GM18858 (cell line): ENCODE measurements around the gene WWTR1.

Experiments used
- ATAC-seq: cut with Tn5 transposase; IDR thresholded peaks from one replicate; pipeline ENCODE4 v1.9.1; 2021; ENCODE audit not compliant: unreplicated experiment

Gene WWTR1

GRCh38 chr3:149657926-149658743, at the start of gene WWTR1:
Gene WWTR1 (minus strand): TSS chr3:149658025. CDS start chr3:149657306, 719 bp downstream.
- peak; percentile 76 for ATAC-seq

GRCh38 chr3:149706905-149707304, 49.1 kb upstream of the WWTR1 start:
- ATAC-seq = no peak

DNA sequence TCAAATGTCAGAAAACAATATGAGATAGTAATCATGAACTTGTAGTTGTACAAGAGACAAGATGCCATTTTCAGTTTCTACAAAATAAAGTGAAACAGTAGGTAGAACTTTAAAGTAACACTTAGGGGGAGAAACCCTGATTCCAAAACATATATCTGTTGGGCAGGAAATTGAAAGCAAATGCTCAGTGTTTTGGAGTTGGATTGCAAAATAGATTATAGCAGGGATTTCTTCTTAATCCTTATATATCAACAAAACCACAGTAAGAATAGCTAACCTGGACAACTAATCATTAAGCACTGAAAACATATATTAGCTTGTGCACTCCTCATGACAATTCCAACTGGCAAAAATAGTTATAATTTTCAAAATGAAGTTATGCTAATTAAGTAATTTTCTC, 47.6 kb upstream of the WWTR1 start:
- no peak for ATAC-seq

DNA sequence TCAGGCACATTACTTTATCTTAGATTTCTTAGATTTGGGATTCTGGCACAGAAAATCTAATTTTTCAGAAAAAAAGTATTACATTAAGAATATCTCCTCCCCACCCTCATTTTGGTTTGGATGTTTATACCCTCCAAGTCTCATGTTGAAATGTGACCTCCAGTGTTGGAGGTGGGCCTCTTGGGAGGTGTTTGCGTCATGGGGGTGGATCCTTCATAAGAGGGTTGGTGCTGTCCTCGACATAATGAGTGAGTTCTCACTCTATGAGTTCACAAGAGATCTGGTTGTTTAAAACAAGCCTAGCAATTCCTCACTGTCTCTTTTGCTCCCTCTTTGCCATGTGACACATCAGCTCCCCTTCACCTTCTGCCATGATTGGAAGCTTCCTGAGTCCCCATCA, 45.6 kb upstream of the WWTR1 start:
- no peak for ATAC-seq

- ATAC-seq = peak; percentile 38
These were observed 45.0 kb upstream of the WWTR1 start for GRCh38 chr3:149702691-149703441.

- peak; percentile 49 for ATAC-seq
These were observed 44.1 kb upstream of the WWTR1 start for GRCh38 chr3:149701977-149702350.

DNA sequence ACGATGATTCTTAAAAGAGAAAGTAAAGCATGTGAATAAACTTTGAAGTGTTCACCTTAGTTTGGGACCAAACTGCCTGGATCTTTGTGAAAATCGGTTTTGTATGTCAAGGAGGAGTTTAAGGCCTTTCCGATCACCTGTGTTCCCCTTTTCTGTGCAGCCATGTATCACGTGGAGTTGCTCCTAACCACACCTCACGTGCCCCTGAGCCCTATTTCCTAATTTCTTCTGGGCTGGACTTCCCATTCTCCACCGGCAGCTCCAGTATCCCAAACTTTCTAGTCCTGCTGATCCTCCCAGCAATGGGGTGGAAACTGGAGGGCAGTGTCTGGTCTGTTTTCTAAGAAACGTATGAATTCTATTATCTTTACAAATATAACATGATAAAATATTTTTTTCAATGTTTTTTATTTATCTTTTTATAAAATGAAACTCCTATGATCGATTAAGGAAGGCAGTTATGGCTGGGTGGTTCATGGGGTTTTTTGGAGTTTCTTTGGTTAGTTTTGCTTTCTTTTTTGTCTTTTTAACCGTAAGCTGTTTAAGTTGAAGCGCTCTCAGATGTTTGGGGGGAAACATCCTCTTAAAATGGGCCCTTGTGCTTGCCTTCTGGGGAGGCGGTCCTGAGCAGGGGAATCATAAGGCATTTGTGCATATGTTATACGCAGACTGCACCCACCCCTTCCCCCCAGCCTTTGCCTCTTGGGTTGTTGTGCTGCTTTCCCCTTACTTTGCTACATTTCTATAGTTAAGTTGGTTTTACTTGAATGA, 43.6 kb upstream of the WWTR1 start:
- peak; percentile 40 for ATAC-seq

DNA sequence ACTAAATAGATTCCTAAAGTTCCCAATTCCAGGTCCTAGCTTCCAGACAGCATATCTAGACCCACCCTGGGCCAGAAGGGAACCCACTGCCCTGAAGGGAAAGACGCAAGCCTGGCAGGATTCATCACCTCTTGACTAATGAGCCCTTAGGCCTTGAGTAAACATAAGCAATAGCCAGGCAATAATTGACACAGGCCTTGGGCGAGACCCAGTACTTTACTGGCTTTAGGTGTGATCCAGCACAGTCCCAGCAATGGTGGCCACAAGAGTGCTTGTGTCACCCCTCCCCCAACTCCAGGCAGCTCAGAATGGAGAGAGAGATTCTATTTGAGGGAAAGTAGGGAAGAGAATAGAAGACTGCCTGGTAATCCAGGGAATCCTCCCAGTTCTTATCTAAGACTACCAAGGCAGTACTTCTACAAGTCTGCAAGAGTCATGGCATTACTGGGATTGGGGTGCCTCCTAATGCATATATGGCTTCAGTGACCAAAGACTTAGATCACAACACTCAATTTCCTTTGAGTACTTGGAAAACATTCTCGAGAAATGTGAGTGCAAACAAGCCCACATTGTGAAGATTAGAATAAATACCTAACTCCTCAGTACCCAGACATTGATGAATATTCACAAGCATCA, 30.4 kb upstream of the WWTR1 start:
- no peak for ATAC-seq

GRCh38 chr3:149686996-149687395, 29.2 kb upstream of the WWTR1 start:
- no peak for ATAC-seq

DNA sequence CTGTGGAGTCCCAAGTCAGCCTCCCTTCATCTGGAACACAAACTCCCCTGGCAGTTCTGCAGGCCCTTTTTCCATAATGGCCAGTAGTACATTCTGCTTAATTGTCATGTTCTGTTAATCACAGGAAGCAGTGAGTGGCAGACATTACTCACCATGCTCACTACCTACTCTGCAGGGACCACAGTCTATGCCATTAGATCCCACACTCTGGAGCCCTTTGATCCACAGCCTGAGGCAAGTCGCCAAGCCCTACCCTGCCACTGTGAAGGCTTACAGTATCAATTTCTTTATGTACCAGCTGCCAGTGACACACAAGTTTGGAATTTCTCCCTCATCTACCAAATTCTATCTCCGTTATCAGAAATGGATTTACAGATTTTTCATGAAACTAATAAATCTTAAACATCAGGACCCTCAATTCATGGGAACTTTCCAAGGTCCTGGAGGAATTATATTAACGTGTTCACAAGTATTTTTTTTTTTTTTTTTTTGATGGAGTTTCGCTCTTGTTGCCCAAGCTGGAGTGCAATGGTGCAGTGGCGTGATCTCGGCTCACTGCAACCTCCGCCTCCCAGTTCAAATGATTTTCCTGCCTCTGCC, 20.6 kb upstream of the WWTR1 start:
- no peak for ATAC-seq

- ATAC-seq = no peak
These were observed 15.6 kb upstream of the WWTR1 start for GRCh38 chr3:149673393-149673792.

GRCh38 chr3:149670742-149671492, 13.1 kb upstream of the WWTR1 start:
- no peak for ATAC-seq

- ATAC-seq = no peak
These were observed 9.8 kb upstream of the WWTR1 start for GRCh38 chr3:149667576-149667975.

DNA sequence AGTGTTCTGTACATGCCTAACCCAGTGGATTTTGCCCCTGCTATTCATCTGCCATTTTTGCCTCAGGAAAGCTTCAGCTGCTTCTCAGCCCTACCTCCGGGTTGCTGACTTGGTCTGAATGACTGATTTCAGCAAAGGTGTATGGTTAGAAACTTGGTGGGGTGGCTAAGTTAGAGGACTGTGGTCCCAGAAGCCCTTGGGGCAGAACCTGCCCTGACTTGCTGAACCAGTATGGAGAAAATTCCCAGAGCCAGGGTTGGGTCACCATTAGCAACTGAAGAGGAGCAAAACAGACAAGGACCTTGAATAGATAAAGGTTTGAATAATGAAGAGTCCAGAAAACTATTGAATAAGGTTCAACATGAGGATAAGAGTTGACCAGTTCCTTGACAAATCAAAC, 6.1 kb upstream of the WWTR1 start:
- no peak for ATAC-seq

GRCh38 chr3:149662240-149662887, 4.5 kb upstream of the WWTR1 start:
- ATAC-seq = no peak

DNA sequence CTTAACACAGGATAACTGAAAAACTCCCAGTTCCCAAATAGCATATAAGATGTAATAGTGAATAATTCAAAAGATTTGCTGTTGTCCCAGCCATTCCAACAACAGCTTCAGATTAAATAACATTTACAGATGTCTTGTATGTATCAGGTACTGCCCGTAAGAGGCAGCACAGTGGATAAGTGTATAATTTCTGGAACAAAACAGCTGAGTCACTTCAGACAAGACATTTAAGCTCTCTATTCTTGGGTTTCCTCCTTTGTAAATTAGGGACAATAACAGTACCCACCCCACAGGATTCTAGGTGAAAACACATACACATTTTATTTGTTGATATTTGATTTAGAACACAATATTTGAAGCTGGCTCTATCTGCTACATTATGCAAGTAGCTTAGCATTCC, 2.6 kb upstream of the WWTR1 start:
- no peak for ATAC-seq

DNA sequence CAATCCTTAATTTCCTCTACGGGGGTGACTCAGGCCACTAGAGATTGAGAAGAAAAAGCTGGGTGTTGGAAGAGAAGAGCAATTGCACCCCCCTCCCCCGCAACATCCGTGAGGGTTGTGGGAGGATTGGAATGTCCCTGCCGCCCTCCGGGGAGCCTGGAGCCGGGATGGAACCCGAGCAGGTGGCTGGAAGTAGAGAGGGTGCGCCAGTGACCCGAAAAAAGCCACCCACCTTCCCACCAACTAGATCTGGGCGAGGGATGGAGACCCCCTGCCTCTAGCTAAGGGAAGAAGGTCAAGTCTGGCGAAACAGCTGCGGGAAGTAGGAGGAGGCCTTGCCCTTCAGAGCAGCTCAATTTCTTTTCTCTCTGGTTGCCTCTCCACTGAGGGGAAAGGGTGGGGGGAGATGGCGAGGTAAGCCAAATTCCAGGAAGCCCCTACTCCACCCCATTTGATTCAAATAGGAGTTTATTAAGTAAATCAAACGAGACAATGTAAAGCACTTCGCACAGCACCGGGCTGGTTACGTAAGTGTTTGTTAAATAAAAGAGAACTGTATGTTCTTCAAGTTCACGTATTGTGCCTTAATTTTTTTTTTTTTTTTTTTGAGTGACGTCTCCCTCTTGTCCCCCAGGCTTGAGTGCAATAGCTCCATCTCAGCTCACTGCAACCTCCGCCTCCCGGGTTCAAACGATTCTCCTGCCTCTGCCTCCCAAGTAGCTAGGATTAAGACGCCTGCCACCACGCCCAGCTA, 1.1 kb upstream of the WWTR1 start:
- no peak for ATAC-seq

GRCh38 chr3:149657321-149657925, 402 bp downstream of the WWTR1 start:
- ATAC-seq = no peak
